Suppressor macrophage treated with lipopolysaccharide for 4 hours (primary cell): ENCODE results near the gene LIMA1.

Source experiments
- DNase-seq: peaks from one replicate; pipeline ENCODE4 v3.0.0-alpha.2; 2020

The LIMA1 gene

GRCh38 chr12:50214018-50214417, 69.3 kb downstream of the LIMA1 start:
- no peak for DNase-seq

DNA sequence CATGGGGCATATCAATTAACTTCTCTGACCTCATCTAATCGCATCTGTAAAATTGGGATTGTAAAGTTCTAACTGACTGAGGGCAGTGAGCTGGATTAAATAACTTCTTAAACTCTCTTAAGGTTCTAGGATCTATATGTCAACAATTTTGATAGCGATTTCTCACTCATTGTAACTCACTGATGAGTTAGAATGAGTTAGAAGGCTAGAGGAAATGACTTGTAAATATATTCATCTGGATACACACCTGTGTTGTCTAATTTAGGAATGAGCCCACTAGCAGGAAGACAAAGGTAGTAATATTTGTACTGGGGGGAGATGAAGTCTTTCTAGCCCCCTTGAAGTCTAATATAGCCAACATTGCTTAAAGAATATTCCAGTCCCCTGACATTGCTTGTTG, 69.9 kb downstream of the LIMA1 start:
- DNase-seq, result no peak

DNA sequence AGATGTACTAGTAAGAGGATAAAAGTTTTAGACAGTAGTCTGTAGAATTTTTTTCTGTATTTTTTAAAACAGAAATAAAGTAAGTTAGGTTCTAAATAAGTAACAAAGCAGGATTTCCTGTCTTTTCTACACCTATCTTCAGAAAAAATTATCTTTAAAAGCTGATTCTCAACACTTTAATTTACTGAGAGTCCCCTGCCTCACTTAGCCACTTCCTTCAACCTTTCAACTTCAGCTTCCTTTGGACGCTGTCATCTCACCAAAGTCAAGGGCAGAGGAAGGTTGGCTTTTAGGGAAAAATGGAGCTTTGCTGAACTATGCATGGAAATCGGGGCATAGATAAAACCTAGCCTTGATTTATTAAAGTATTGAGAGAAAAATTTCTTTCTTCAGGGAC, 71.3 kb downstream of the LIMA1 start:
- DNase-seq, result no peak

DNA sequence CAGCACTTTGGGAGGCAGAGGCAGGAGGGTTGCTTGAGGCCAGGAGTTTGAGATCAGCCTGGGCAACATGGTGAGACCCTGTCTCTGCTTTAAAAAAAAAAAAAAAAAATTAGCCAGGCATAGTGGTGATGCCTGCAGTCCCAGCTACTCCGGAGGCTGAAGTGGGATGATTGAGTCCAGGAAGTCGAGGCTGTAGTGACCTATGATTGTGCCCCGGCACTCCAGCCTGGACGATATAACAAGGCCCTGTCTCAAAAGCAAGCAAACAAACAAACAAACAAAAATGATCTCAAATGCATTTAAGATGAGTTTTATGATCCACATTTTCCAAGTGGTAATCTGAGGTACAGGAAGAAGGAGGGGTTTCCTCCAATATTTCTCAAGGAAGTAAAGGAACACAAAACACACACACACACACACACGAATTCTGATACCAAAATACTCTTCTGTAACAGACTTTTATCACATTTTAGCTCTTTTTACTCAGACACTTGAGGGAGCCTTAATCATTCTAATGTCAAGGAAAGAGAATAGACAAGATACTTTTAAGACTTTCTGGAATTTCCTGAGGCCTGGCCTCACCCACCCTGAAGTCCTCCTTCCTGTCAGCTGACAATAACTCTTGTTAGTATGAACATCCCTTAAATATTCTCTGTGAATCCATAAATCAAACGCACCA, 71.8 kb downstream of the LIMA1 start:
- DNase-seq, result peak; percentile 39

GRCh38 chr12:50207424-50207823, 75.9 kb downstream of the LIMA1 start:
- no peak for DNase-seq

GRCh38 chr12:50205648-50206047, 77.7 kb downstream of the LIMA1 start:
- DNase-seq, result no peak

GRCh38 chr12:50203691-50204090, 79.6 kb downstream of the LIMA1 start:
- no peak for DNase-seq

DNA sequence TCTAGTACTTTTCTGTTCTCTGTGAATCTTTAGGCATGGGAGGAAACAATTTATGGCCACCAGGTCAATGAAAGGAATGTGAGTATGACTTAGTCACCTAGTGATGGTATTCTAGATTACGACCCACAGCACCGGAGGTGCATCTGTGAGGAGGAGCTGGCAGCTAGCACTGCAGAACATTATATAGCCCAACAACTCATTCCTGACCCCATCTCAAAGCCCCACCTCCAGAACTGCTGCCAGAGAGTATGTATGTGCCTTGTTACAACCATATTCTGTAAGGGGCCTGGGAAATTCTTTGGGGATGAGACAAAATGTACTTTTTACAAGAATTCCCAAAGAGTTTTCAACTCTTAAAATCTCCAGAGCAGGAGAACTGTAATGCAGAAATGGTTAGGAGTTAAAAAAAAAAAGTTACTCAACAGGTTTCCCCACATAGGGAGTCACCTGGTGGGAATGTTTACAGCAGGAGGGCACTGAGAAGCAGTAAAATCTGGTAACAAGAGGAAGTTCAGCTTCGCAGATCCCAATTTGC, 81.3 kb downstream of the LIMA1 start:
- DNase-seq, result no peak

GRCh38 chr12:50200552-50201273, 82.6 kb downstream of the LIMA1 start:
- no peak for DNase-seq

DNA sequence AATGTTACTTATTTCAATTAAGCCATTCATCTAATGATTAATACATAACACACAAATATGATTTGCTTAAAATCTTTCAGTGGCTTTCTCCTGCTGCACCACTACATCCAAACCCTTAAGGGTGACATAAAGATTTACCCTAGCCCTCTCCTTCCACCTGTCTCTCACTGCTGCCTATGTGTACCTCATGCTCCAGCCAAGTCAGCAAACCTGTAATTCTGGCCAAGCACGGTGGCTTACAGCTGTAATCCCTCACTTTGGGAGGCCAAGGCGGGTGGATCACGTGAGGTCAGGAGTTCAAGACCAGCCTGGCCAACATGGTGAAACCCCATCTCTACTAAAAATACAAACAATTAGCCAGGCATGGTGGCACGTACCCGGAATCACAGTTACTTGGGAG, 84.5 kb downstream of the LIMA1 start:
- no peak for DNase-seq

- DNase-seq, result no peak
These were observed 86.0 kb downstream of the LIMA1 start for GRCh38 chr12:50197297-50197727.

GRCh38 chr12:50196537-50196936, 86.8 kb downstream of the LIMA1 start:
- DNase-seq, result no peak

GRCh38 chr12:50195832-50196231, 87.5 kb downstream of the LIMA1 start:
- no peak for DNase-seq

DNA sequence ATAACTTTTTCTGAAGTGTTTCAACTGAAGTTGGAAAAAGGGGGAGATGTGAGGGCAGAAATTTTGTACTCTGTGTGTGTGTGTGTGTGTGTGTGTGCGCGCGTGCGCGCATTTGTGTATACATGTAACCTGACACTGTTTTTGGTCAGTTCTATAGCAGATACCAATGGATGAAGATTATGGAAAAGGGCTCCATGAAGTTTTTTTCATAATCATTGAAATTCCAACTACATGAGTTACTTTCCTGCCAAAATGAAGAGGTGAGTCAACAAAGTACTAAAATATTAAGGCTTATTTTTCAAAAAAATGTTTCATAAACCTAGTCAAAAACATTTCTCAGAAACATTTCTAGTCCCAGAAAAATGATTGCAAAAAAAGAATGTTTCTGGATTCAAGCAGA, 90.4 kb downstream of the LIMA1 start:
- DNase-seq, result no peak

GRCh38 chr12:50192236-50192635, 91.1 kb downstream of the LIMA1 start:
- no peak for DNase-seq

DNA sequence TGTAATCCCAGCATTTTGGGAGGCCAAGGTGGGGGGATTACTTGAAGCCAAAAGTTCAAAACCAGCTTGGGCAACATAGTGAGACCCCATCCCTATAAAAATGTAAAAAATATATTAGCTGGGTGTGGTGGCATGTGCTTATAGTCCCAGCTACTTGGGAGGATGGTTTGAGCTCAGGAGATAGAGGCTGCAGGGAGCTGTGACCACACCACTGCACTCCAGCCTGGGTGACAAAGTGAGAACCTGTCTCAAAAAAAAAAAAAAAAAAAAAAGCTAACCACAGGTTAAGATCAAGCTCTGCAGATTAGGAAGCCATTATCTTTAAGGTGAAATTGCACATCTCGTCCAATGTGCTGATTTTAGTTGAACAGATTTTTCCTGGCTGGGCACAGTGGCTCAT, 92.5 kb downstream of the LIMA1 start:
- DNase-seq, result no peak

DNA sequence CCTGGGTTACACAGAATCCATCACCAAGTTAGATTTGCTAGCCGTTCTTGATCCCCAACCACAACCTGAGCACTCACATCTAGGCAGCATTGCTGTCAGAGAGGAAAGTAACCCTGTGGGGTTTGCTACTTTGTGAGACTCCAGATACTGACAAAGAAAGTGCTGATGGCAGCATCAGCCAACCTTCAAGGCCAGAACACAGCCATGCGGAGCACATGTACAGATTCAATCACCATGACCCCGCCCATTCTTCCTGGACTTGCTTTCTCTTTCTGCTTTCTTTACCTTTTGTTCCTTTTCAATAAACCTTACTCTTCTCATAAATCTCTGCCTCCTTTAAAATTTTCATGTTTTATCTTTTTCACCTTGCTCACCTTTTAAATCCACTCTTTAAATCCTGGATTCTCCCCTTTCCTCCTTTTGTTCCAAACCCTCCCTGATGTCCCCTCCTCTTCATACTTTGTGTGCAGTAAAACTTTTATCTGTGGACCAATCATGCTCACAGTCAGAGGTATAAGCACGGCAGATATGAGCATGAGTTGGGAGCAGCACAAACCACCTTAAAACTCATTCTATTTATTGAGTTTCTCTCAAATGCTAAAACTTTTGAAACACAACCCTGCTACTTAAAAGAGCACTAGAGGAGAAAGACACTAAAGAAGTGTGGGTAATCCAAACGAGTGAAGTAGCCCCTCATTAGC, 94.3 kb downstream of the LIMA1 start:
- no peak for DNase-seq

DNA sequence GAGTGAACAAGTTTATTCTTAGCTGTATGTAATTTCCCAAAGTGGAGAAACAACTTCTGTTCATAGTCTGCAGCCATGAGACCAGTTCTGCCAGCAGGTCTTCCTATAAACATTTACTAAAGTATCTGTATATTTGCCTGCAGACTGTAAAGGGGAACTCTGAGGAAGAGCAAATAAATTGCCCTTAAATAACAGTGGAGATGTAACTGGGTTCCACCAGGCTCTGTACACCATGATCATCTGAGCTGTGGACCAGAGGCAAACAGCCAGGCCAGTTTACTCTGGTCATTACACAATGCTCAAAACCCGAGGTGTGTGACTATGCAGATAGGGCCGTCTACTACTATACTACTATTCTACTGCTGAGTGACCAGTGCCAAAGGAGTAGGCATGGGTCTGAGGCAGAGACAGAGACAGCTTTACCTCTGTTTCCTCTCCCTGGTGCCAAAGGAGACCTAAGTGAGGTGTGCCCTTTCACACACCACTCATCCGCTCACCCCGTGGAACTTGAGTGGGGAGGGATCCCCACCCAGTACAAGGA, 95.0 kb downstream of the LIMA1 start:
- no peak for DNase-seq

- no peak for DNase-seq
These were observed 96.0 kb downstream of the LIMA1 start for GRCh38 chr12:50187084-50187900.

- no peak for DNase-seq
These were observed 96.6 kb downstream of the LIMA1 start for GRCh38 chr12:50186681-50187080.

DNA sequence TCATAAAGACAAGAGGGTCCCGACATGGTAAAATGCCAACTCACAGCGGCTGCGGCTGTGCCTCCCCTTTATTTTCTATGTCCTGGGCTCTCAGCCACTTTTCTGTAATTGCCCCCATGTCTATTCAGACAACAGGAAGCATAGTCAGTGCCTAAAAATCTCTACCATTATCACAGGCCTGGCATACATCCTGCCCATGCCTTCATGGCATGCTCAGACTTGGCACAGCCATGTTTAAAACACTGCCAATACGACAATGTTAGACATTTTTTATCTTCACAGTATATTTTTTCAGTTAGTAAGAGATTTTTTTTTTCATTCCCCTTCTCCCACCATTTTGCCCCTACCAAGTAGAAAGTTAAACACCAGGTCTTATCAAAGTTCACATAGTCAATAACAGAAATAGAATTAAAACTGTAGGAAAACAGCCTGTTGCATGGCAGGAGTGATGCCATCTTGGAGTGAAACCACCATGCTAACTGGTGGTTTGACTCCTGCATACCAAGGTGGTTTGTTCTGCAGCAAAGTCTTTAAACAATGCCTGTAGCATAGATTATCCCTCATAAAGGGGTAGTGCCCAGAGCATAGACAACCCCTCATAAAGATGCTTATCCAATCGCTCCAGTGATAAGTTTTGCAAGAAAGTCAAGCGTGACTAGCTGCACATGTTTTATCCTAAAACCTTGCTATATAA, 97.2 kb downstream of the LIMA1 start:
- no peak for DNase-seq

- DNase-seq, result no peak
These were observed 97.9 kb downstream of the LIMA1 start for GRCh38 chr12:50185301-50185895.
